Measurements from ENCODE around the gene WDFY4. TPM values are rescaled to one million over a fixed set of nuclear protein-coding genes. Genes with fewer than 3 reads are reported as not detected.

Gene WDFY4
- total and polyA plus RNA-seq, 2 donors (not counting 1 experiment from before 2014, with no cell fraction given): 0.06 to 0.66 TPM

DNA sequence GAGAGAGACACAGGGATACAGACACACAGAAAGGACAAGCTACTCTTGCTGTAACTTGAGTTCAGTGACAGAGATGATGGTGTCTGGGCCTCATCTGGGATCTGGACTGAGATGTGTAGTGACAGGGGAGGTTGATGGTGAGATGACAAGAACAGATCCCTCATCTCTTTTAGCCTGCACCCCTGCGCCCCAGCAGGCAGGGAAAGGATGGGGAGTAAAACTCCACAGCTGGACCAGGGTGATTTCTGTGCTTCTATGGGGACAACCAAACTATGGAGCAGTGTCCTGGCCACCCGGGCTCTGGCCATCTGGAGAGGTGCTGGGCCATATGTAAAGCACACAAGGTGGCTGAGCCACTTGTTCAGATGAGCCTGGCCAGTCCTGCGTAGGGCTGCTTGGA, 259.5 kb downstream of the WDFY4 start:
- Histone ChIP-seq H3K27me3 (ENCODE audit: control insufficient read depth, insufficient read depth, low read length) (no peaks in the 10 kb centered on the region), H3K36me3 (ENCODE audit: control insufficient read depth, insufficient read depth, low read length) (no peaks in the 10 kb centered on the region), H3K9ac (ENCODE audit: insufficient read depth, low read length) (no peak overlapping the region), H2AFZ (ENCODE audit: low read length) (no peak overlapping the region), H3K9me3 (ENCODE audit: control insufficient read depth, insufficient read depth, low read depth, low read length) (no peaks in the 10 kb centered on the region), H3K27ac (ENCODE audit: insufficient read depth, low read length) (no peak overlapping the region), H3K4me3 (replicated peaks in 1 of 4; ENCODE audit: control extremely low read depth in 1 of 4, insufficient read depth in 1 of 4, low read depth in 3 of 4, low read length in 4 of 4) (no peak overlapping the region), H3K4me1 (ENCODE audit: control insufficient read depth, extremely low read depth, insufficient read depth, low read length) (no peaks in the 10 kb centered on the region), H4K20me1 (ENCODE audit: control insufficient read depth, extremely low read depth, insufficient read depth, low read length) (no peaks in the 10 kb centered on the region), H3K4me2 (ENCODE audit: extremely low read depth, insufficient read depth, low read length) (no peak overlapping the region), H3K79me2 (ENCODE audit: control insufficient read depth, insufficient read depth, low read length) (no peaks in the 10 kb centered on the region)
- TF ChIP-seq, protein P1, sequence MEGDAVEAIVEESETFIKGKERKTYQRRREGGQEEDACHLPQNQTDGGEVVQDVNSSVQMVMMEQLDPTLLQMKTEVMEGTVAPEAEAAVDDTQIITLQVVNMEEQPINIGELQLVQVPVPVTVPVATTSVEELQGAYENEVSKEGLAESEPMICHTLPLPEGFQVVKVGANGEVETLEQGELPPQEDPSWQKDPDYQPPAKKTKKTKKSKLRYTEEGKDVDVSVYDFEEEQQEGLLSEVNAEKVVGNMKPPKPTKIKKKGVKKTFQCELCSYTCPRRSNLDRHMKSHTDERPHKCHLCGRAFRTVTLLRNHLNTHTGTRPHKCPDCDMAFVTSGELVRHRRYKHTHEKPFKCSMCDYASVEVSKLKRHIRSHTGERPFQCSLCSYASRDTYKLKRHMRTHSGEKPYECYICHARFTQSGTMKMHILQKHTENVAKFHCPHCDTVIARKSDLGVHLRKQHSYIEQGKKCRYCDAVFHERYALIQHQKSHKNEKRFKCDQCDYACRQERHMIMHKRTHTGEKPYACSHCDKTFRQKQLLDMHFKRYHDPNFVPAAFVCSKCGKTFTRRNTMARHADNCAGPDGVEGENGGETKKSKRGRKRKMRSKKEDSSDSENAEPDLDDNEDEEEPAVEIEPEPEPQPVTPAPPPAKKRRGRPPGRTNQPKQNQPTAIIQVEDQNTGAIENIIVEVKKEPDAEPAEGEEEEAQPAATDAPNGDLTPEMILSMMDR (conservative IDR thresholded peaks at IDR 0.05 in 1 of 2, IDR thresholded peaks at IDR 0.05 in 1 of 2; ENCODE audit: low read depth in 1 of 2, low read length in 2 of 2): no peak
- TF ChIP-seq EZH2 (IDR thresholded peaks at IDR 0.05; ENCODE audit: low read length, missing control alignments): no peak
- DNase-seq (ENCODE audit: low read depth in 2 of 2): no peak

DNA sequence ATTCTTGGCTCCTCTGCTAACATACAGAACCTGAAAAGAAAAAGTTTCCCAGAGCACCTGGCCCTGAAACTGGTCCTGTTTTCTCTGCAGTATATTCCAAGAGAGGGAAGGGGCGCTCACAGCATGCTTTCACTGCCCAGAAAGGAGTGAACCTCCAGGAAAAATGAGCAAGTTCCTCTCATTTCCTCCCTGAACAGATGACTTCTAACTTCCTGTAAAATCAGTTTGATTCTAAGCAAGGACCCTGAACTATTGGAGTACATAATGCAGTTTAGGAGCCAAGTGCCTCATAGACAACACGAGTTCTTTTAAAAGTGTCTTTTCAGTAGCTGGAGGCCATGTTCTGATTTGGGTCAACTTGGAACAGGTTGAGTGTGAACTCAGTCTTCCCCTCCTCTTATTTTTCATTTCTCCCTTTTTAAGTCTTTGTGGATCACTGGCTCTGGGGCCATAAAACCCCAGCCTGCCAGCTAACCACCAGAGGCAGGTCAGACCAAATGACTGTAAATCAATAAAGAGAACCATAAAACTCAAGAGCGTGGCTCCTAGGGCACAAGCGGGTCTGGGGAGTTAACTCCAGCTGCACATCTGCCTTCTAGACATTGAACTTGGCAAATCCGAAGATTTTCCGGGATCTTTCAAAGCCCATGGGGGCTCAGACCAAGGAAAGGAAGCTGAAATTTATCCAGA, 260.9 kb downstream of the WDFY4 start:
- H3K4me2 ChIP-seq (ENCODE audit: extremely low read depth, insufficient read depth, low read length): no peak overlapping the region
- no peak overlapping the region for H3K4me3 ChIP-seq (replicated peaks in 1 of 4; ENCODE audit: control extremely low read depth in 1 of 4, insufficient read depth in 1 of 4, low read depth in 3 of 4, low read length in 4 of 4)
- TF ChIP-seq, protein P1 (conservative IDR thresholded peaks at IDR 0.05 in 1 of 2, IDR thresholded peaks at IDR 0.05 in 1 of 2; ENCODE audit: low read depth in 1 of 2, low read length in 2 of 2): no peak
- no peak for TF ChIP-seq EZH2 (IDR thresholded peaks at IDR 0.05; ENCODE audit: low read length, missing control alignments)
- no peaks in the 10 kb centered on the region for H3K36me3 ChIP-seq (ENCODE audit: control insufficient read depth, insufficient read depth, low read length)
- H4K20me1 ChIP-seq (ENCODE audit: control insufficient read depth, extremely low read depth, insufficient read depth, low read length): no peaks in the 10 kb centered on the region
- H3K4me1 ChIP-seq (ENCODE audit: control insufficient read depth, extremely low read depth, insufficient read depth, low read length): no peaks in the 10 kb centered on the region
- H3K27me3 ChIP-seq (ENCODE audit: control insufficient read depth, insufficient read depth, low read length): no peaks in the 10 kb centered on the region
- H3K27ac ChIP-seq (ENCODE audit: insufficient read depth, low read length): no peak overlapping the region
- DNase-seq (ENCODE audit: low read depth in 2 of 2): no peak
- no peak overlapping the region for H3K9ac ChIP-seq (ENCODE audit: insufficient read depth, low read length)
- no peaks in the 10 kb centered on the region for H3K9me3 ChIP-seq (ENCODE audit: control insufficient read depth, insufficient read depth, low read depth, low read length)
- H2AFZ ChIP-seq (ENCODE audit: low read length): no peak overlapping the region
- no peaks in the 10 kb centered on the region for H3K79me2 ChIP-seq (ENCODE audit: control insufficient read depth, insufficient read depth, low read length)

DNA sequence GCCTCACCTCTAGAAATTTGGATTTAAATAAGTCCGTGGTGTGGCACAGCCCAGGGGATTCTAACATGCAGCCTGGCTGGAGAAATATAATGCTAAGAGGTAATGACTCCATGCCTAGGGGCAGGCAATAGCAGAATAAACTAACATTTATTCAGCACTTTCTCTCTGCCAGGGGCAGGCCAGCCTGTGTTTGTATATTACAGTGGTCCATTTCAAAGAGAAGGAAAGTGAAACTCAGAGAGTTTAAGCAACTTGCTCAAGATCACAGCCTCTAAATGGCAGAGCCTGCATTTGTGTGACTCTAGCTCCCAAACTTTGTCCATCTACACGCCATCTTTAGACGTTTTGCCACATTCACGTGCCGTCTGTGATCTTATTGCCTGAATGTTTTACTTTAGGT, 261.7 kb downstream of the WDFY4 start:
- TF ChIP-seq, protein P1 (conservative IDR thresholded peaks at IDR 0.05 in 1 of 2, IDR thresholded peaks at IDR 0.05 in 1 of 2; ENCODE audit: low read depth in 1 of 2, low read length in 2 of 2): no peak
- TF ChIP-seq EZH2 (IDR thresholded peaks at IDR 0.05; ENCODE audit: low read length, missing control alignments): no peak
- Histone ChIP-seq H4K20me1 (ENCODE audit: control insufficient read depth, extremely low read depth, insufficient read depth, low read length) (no peaks in the 10 kb centered on the region), H3K4me2 (ENCODE audit: extremely low read depth, insufficient read depth, low read length) (no peak overlapping the region), H3K9ac (ENCODE audit: insufficient read depth, low read length) (no peak overlapping the region), H3K79me2 (ENCODE audit: control insufficient read depth, insufficient read depth, low read length) (no peaks in the 10 kb centered on the region), H3K4me3 (replicated peaks in 1 of 4; ENCODE audit: control extremely low read depth in 1 of 4, insufficient read depth in 1 of 4, low read depth in 3 of 4, low read length in 4 of 4) (no peak overlapping the region), H3K36me3 (ENCODE audit: control insufficient read depth, insufficient read depth, low read length) (no peaks in the 10 kb centered on the region), H3K9me3 (ENCODE audit: control insufficient read depth, insufficient read depth, low read depth, low read length) (no peaks in the 10 kb centered on the region), H3K27ac (ENCODE audit: insufficient read depth, low read length) (no peak overlapping the region), H2AFZ (ENCODE audit: low read length) (no peak overlapping the region), H3K4me1 (ENCODE audit: control insufficient read depth, extremely low read depth, insufficient read depth, low read length) (no peaks in the 10 kb centered on the region), H3K27me3 (ENCODE audit: control insufficient read depth, insufficient read depth, low read length) (no peaks in the 10 kb centered on the region)
- DNase-seq (ENCODE audit: low read depth in 2 of 2): no peak
